GM23338 (cell line): Measurements from ENCODE around the gene TEX26. TPM values are rescaled to one million over a fixed set of nuclear protein-coding genes. Genes with fewer than 3 reads are reported as not detected.

Source experiments
- polyA plus RNA-seq: library from polyadenylated mRNA; unstranded; fragments of >200 nt; fragmentation: Nextera tagmentation; extraction: Ambion mirVana; gene quantifications from 2 replicates; pipeline ENCODE4 v1.2.1, GENCODE V29; 2016
- total RNA-seq: library from RNA; depleted of rRNA; stranded (reverse); fragments of >200 nt; shearing (Covaris generic); gene quantifications from 2 replicates; pipeline ENCODE4 v1.2.3, GENCODE V29; 2014; rRNA removed

Gene TEX26
- total and polyA plus RNA-seq, 2 experiments from 2014 or later: not detected

Other genes starting within 250 kb of the TEX26 start
- gene ALOX5AP, start 197.1 kb upstream of the TEX26 start, total RNA-seq: not detected in 2 replicates
- gene ALOX5AP, start 197.1 kb upstream of the TEX26 start, polyA plus RNA-seq: 0.23 TPM in 1 of 2 replicates, not detected in the other
- 0.97 and 1.7 TPM in 2 replicates for gene MEDAG, start 26.4 kb upstream of the TEX26 start, total RNA-seq
- 2.0 and 2.2 TPM in 2 replicates for gene MEDAG, start 26.4 kb upstream of the TEX26 start, polyA plus RNA-seq
- gene HSPH1, start 229.2 kb downstream of the TEX26 start, total RNA-seq: 98.0 and 112 TPM in 2 replicates
- gene HSPH1, start 229.2 kb downstream of the TEX26 start, polyA plus RNA-seq: 142 and 147 TPM in 2 replicates